ENCODE results near the gene EPN3.

EPN3 gene

DNA sequence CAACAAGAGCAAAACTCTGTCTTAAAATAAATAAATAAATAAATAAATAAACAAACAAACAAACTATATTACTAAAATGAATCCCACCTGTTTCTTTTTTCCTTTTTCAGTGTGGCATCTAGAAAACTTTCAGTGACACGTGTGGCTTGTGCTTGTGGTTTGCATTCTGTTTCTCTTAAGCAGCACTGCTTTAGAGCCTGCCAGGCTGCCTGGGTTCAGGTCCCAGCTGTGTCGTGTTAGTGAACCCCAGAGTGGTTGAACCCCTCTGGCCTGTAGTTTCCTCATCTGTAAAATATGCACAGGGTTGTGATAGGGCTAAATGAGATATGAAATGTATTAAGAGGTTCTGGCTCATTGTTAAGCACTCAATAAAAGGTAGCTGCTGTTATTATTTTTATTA is 12.1 kb upstream of the EPN3 start:
- Mint-ChIP-seq H3K36me3 (no peaks in the 10 kb centered on the region), H3K4me3 (no peak overlapping the region), H3K9me3 (no peaks in the 10 kb centered on the region), H3K4me1 (no peaks in the 10 kb centered on the region), H3K27ac (no peak overlapping the region)
- ATAC-seq (no peak), DNase-seq (ENCODE audit: low spot score in 2 of 2) (no peak)

DNA sequence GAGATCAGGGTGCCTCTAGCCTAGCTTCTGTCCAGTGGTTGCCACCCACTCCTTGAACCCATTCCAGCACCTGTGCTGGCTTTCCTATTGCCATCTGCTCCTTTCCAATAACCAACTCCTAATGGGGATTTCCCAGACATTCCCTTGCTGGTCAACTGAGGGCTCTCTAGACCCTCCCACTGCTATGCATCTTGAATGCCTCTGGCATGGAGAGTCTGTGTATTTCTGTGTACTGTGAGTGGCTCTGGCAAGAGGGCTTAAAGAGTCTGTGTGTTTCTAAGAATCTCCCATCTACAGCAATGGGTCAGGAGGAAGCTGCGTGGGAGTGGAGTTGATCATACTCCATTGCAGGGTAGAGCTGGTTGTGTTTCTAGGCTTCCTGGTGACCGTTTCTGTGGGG is 11.0 kb upstream of the EPN3 start:
- ATAC-seq, result no peak
- DNase-seq (ENCODE audit: low spot score in 2 of 2), result no peak
- Mint-ChIP-seq H3K36me3 (no peaks in the 10 kb centered on the region), H3K4me1 (no peaks in the 10 kb centered on the region), H3K4me3 (no peak overlapping the region), H3K9me3 (no peaks in the 10 kb centered on the region), H3K27ac (no peak overlapping the region)

- Mint-ChIP-seq H3K27ac (no peak overlapping the region), H3K4me1 (no peaks in the 10 kb centered on the region), H3K4me3 (no peak overlapping the region), H3K36me3 (no peaks in the 10 kb centered on the region), H3K9me3 (no peaks in the 10 kb centered on the region)
- ATAC-seq, result no peak
- no peak for DNase-seq (ENCODE audit: low spot score in 2 of 2)
Measured at GRCh38 chr17:50522766-50523165, 9.8 kb upstream of the EPN3 start.

GRCh38 chr17:50523208-50523607 is 9.3 kb upstream of the EPN3 start:
- DNase-seq (ENCODE audit: low spot score in 2 of 2) (no peak), ATAC-seq (no peak)
- Mint-ChIP-seq H3K36me3 (no peaks in the 10 kb centered on the region), H3K4me1 (no peaks in the 10 kb centered on the region), H3K27ac (no peak overlapping the region), H3K9me3 (no peaks in the 10 kb centered on the region), H3K4me3 (no peak overlapping the region)

GRCh38 chr17:50524838-50525237 is 7.7 kb upstream of the EPN3 start:
- ATAC-seq (no peak), DNase-seq (ENCODE audit: low spot score in 2 of 2) (no peak)
- H3K9me3 Mint-ChIP-seq, result no peaks in the 10 kb centered on the region
- no peak overlapping the region for H3K27ac Mint-ChIP-seq
- H3K36me3 Mint-ChIP-seq, result no peaks in the 10 kb centered on the region
- H3K4me1 Mint-ChIP-seq, result no peaks in the 10 kb centered on the region
- no peak overlapping the region for H3K4me3 Mint-ChIP-seq

DNA sequence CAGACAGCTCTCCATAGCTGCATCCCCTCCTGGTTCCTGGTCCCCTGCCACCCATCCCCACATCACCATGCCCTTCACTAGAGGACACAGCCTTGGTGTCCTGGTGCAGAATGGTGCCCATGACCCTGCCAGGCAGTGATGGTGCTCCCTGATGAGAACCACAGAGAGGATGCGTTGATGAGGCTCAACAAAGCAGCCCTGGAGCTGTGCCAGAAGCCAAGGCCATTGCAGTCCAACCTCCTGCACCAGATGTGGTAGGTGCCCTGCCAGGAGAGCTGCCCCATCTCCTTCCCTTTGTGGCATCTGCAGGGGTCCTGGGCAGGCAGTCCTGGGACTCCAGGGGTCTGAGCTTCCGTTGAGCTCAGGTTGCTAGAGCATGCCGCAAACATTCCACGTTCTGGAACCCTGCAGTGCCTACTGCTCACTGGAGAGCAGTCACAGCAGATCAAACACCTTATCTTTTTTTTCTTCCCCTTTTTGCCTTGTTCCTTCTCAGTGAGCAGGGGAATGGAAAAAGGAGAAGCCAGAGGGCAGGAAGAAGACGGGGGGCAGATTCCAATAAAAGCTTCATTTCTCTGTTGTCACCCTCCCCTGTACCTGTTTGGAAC is 5.3 kb upstream of the EPN3 start:
- H3K36me3 Mint-ChIP-seq, result no peaks in the 10 kb centered on the region
- ATAC-seq (no peak), DNase-seq (ENCODE audit: low spot score in 2 of 2) (no peak)
- H3K9me3 Mint-ChIP-seq, result no peaks in the 10 kb centered on the region
- no peak overlapping the region for H3K27ac Mint-ChIP-seq
- peaks cover 6% of the 10 kb centered on the region for H3K4me1 Mint-ChIP-seq
- no peak overlapping the region for H3K4me3 Mint-ChIP-seq

DNA sequence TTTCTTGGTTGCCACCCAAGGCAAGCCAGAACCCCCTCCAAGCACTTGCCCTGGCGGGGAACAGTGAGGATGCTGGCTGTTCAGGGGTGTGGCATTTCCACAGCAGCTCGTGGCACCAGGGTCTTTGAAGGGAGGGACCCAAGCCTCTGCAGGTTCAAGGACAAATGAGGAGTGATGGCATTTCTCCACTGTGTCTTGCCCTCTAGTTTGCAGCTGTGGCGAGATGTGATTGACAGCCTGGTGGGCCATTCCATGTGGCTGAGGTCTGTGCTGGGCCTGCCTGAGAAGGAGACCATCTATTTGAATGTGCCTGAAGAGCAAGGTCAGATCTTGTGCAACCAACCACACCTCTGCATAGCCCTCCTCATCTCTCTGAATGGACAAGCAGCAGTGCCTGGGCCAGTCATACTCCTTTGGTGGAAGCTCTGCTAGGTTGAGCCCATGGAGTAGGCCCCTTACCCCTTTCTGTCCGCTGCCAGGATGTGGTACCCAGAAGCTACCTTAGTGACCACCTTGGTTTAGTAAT is 4.5 kb upstream of the EPN3 start:
- DNase-seq (ENCODE audit: low spot score in 2 of 2) (no peak), ATAC-seq (no peak)
- H3K9me3 Mint-ChIP-seq, result no peaks in the 10 kb centered on the region
- H3K36me3 Mint-ChIP-seq, result no peaks in the 10 kb centered on the region
- no peak overlapping the region for H3K27ac Mint-ChIP-seq
- no peak overlapping the region for H3K4me3 Mint-ChIP-seq
- peaks cover 14% of the 10 kb centered on the region for H3K4me1 Mint-ChIP-seq

GRCh38 chr17:50529849-50530248 is 2.7 kb upstream of the EPN3 start:
- H3K27ac Mint-ChIP-seq, result no peak overlapping the region
- H3K4me3 Mint-ChIP-seq, result no peak overlapping the region
- no peaks in the 10 kb centered on the region for H3K36me3 Mint-ChIP-seq
- no peaks in the 10 kb centered on the region for H3K9me3 Mint-ChIP-seq
- DNase-seq (ENCODE audit: low spot score in 2 of 2), result no peak
- ATAC-seq, result no peak
- peaks cover 32% of the 10 kb centered on the region for H3K4me1 Mint-ChIP-seq

DNA sequence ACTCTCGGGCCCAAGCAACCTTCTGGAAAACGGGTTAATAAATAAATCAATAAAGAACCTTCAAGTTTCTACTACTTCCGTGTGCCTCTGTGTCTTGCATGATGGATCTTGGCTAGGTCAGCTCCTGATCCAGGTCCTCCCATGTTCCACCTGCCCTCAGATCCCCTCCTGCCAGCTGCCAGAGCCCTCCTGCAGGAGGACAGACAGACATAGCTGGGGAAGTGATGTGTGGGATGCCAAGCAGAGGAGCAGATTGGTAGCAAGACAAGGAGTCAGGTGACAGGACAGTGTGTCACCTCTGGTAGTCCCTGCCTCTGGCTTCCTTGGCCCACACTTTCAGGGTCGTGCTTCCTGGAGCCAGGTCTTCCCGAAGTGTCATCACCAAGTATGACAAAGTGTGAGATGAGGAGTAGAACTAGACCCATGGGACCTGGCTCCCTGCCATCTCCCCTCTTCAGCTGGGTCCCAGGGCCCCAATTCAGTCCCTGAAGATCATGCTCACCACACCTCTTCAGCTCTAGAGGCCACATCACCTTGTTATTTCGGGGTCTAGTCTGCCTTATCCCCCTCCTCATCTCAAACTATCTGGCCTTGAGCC is 1.0 kb upstream of the EPN3 start:
- H3K4me1 Mint-ChIP-seq, result peaks cover 32% of the 10 kb centered on the region
- no peaks in the 10 kb centered on the region for H3K9me3 Mint-ChIP-seq
- DNase-seq (ENCODE audit: low spot score in 2 of 2), result no peak
- H3K4me3 Mint-ChIP-seq, result no peak overlapping the region
- no peaks in the 10 kb centered on the region for H3K36me3 Mint-ChIP-seq
- ATAC-seq, result no peak
- H3K27ac Mint-ChIP-seq, result no peak overlapping the region

DNA sequence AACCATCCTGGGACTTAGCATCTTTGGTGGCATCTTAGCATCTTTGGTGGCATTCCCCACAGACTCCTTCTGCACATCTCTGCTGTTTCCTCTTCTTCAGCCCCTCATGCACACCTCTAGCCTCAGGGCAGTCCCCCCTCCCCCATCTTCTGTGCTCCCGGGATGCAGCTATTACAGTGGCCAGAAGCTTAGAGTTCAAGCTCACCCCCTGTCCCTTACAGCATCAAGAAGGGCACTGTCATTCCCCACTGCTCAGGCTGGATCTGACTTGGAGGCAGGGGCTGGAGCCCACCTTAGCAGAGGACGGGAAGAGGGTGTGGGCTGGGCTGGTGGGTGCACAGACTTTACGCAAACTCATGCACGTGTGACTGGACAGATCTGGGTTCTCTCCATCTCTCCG is 650 bp downstream of the EPN3 start:
- H3K9me3 Mint-ChIP-seq, result no peaks in the 10 kb centered on the region
- DNase-seq (ENCODE audit: low spot score in 2 of 2) (no peak), ATAC-seq (no peak)
- no peak overlapping the region for H3K4me3 Mint-ChIP-seq
- H3K36me3 Mint-ChIP-seq, result no peaks in the 10 kb centered on the region
- H3K27ac Mint-ChIP-seq, result no peak overlapping the region
- peaks cover 32% of the 10 kb centered on the region for H3K4me1 Mint-ChIP-seq

GRCh38 chr17:50533720-50534148 is 1.2 kb downstream of the EPN3 start:
- Mint-ChIP-seq H3K27ac (peak overlapping the region; percentile 20), H3K9me3 (no peaks in the 10 kb centered on the region), H3K36me3 (no peaks in the 10 kb centered on the region), H3K4me3 (no peak overlapping the region), H3K4me1 (peaks cover 32% of the 10 kb centered on the region)
- ATAC-seq, result no peak
- DNase-seq (ENCODE audit: low spot score in 2 of 2), result no peak

- Mint-ChIP-seq H3K9me3 (no peaks in the 10 kb centered on the region), H3K36me3 (no peaks in the 10 kb centered on the region), H3K4me3 (no peak overlapping the region), H3K27ac (peak overlapping the region; percentile 20), H3K4me1 (peaks cover 32% of the 10 kb centered on the region)
- DNase-seq (ENCODE audit: low spot score in 2 of 2) (no peak), ATAC-seq (peak; percentile 66)
Measured at GRCh38 chr17:50534222-50534978, 1.9 kb downstream of the EPN3 start.

DNA sequence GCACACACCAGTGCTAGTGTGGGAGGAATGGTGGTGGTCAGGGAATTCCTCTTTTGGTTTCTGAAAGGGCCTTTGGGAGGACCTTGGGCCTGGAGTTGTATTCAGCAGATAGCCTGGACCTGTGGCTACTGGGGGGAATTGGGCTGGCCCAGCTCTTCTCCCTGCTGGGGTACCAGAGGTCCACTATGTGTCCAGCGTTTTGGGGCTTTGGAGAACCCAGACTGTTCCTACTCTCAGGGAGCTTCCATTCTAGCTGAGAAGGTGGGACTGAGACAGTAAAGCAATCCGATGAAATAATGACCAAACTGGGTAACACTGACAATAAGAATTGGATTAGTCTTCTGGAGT is 2.4 kb downstream of the EPN3 start:
- Mint-ChIP-seq H3K4me1 (peaks cover 32% of the 10 kb centered on the region), H3K27ac (no peak overlapping the region), H3K9me3 (no peaks in the 10 kb centered on the region), H3K36me3 (no peaks in the 10 kb centered on the region), H3K4me3 (no peak overlapping the region)
- DNase-seq (ENCODE audit: low spot score in 2 of 2) (no peak), ATAC-seq (no peak)

DNA sequence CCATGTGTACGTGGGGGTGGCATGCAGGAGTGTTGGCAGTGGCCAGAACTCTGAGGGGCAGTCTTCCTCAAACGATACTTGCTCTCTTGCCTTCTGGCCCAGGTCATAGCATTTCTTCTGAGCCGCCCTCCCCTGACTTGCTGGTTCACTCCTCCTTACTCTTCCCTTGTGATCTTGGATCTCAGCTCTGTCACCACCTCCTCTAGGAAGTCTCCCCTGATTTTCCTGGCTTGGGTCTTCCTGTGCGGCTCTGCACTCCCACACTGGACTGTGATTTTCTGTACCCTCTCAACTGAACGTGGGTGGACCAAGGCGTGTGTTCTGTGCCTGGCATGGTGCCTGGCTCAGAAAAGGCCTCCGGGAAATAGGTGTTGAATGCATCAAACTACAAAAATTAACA is 2.9 kb downstream of the EPN3 start:
- ATAC-seq, result no peak
- H3K27ac Mint-ChIP-seq, result no peak overlapping the region
- H3K4me3 Mint-ChIP-seq, result no peak overlapping the region

GRCh38 chr17:50536683-50537646 is 4.4 kb downstream of the EPN3 start:
- Mint-ChIP-seq H3K4me3 (no peak overlapping the region), H3K36me3 (no peaks in the 10 kb centered on the region), H3K4me1 (peaks cover 36% of the 10 kb centered on the region), H3K9me3 (no peaks in the 10 kb centered on the region), H3K27ac (no peak overlapping the region)
- no peak for DNase-seq (ENCODE audit: low spot score in 2 of 2)
- no peak for ATAC-seq

More for the DNA sequence above, 2.9 kb downstream of the EPN3 start:
- DNase-seq (ENCODE audit: low spot score in 2 of 2), result no peak
- Mint-ChIP-seq H3K36me3 (no peaks in the 10 kb centered on the region), H3K4me1 (peaks cover 32% of the 10 kb centered on the region), H3K9me3 (no peaks in the 10 kb centered on the region)

All from stimulated activated effector memory CD8-positive, alpha-beta T cell treated with anti-CD3 and anti-CD28 coated beads, Interleukin-12 subunit alpha, Interleukin-12 subunit beta, amount 100 ng/mL, for 72 hours (primary cell).